ENCODE results near the gene OTUD1. TPM values are rescaled to one million over a fixed set of nuclear protein-coding genes. Genes with fewer than 3 reads are reported as not detected.
"Not testable (repeated sequence)": the region's sequence is repeated elsewhere in the genome, so short reads cannot be mapped to it uniquely, and the experiment has no call there.

Gene OTUD1
- polyA plus RNA-seq: 1 to 10 TPM; 4.5 to 5.2 TPM

DNA sequence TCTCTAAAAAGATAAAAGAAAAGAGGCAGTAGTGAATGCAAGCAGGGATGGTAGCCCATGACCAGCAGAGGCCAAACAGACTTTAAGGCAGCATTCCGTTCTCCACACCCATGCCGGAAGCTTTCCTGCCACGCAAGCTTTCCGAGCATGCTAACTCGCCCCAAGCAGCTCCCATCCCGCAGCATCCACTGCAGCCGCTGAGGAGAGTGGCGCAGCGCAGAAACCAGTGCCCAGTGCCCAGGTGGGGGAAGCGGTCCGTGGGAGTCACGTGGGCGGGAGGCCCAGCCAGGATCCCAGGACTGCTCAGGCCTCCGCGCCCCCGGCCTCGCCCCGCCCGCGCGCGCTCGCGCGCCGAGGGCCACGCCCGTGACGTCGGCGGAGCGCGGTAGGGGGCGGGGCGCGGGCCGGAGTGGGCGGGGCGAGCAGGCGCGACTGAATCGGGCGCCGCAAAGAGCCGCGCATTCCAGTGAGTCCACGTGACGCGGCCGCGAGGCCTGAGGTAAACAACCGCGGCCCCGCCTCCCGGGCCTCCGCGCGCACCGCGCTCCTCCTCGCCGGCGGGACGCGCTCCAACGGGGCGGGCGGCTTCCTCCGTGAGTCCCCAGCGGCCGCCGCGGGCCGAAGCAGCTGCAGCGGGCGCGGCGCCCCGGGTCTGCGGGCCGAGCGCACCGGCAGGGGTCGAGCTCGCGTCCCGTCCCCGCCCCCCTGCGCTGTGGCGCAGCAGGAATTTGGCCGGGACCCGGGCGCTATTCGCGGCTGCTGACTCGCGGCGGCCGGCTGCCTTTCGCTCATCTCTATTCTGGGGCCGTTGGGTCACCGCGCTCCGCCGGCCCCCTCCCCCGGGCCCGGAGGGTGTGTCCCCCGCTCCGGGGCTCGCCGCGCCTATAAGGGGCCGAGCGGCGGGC, at the start of gene OTUD1:
Gene OTUD1 (plus strand): TSS at position 529 of the 905 bp plus-strand sequence. CDS start 383 bp downstream, outside the sequence.
- Histone ChIP-seq H3K4me1 (ENCODE audit: control insufficient read depth in 2 of 2, insufficient read depth in 2 of 2, low read length in 1 of 2) (no peaks in the 10 kb centered on the region), H3K36me3 (ENCODE audit: control insufficient read depth in 2 of 2, insufficient read depth in 2 of 2, low read length in 1 of 2) (no peaks in the 10 kb centered on the region), H3K4me3 (ENCODE audit: low read depth in 1 of 2, low read length in 2 of 2) (peak within 1 kb of the TSS; percentile 80 to 90), H3K9me3 (ENCODE audit: control insufficient read depth in 2 of 2, insufficient read depth in 1 of 2, low read depth in 1 of 2, low read length in 1 of 2) (no peaks in the 10 kb centered on the region), H3K27me3 (ENCODE audit: control insufficient read depth in 1 of 2, insufficient read depth in 2 of 2, low read length in 2 of 2) (no peaks in the 10 kb centered on the region), H3K27ac (ENCODE audit: low read depth in 2 of 2, low read length in 1 of 2) (peak within 1 kb of the TSS; percentile 94 to 95)
- WGBS, 2 donors: 1% methylated on average over 64 to 115 of the region's 115 CpGs

DNA sequence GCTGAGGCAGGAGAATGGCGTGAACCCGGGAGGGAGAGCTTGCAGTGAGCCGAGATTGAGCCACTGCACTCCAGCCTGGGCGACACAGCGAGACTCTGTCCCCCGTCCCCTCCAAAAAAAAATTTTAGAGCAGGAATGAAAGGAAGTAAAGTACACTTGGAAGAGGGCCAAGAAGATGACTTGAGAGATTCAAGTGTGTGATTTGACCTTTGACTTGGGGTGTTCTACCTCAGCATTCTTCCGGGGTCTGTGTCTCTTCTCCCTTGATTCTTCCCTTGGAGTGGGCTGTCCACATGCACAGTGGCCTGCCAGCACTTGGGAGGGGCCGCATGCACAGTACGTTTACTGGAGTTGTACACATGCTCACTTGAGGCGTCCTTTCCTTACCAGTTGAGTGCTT, 48.5 kb upstream of the OTUD1 start:
- not testable (repeated sequence) for H3K27ac ChIP-seq (ENCODE audit: low read depth in 2 of 2, low read length in 1 of 2); H3K4me1 ChIP-seq (ENCODE audit: control insufficient read depth in 2 of 2, insufficient read depth in 2 of 2, low read length in 1 of 2); H3K27me3 ChIP-seq (ENCODE audit: control insufficient read depth in 1 of 2, insufficient read depth in 2 of 2, low read length in 2 of 2); H3K9me3 ChIP-seq (ENCODE audit: control insufficient read depth in 2 of 2, insufficient read depth in 1 of 2, low read depth in 1 of 2, low read length in 1 of 2); H3K36me3 ChIP-seq (ENCODE audit: control insufficient read depth in 2 of 2, insufficient read depth in 2 of 2, low read length in 1 of 2); H3K4me3 ChIP-seq (ENCODE audit: low read depth in 1 of 2, low read length in 2 of 2)
- WGBS, 2 donors: 87 to 88% methylated on average over 10 of the region's 10 CpGs

GRCh38 chr10:23390809-23391208, 48.1 kb upstream of the OTUD1 start:
- no peaks in the 10 kb centered on the region for H3K4me1 ChIP-seq (ENCODE audit: control insufficient read depth in 2 of 2, insufficient read depth in 2 of 2, low read length in 1 of 2)
- no peaks in the 10 kb centered on the region for H3K27me3 ChIP-seq (ENCODE audit: control insufficient read depth in 1 of 2, insufficient read depth in 2 of 2, low read length in 2 of 2)
- H3K4me3 ChIP-seq (ENCODE audit: low read depth in 1 of 2, low read length in 2 of 2): no peak overlapping the region
- no peak overlapping the region for H3K27ac ChIP-seq (ENCODE audit: low read depth in 2 of 2, low read length in 1 of 2)
- no peaks in the 10 kb centered on the region for H3K9me3 ChIP-seq (ENCODE audit: control insufficient read depth in 2 of 2, insufficient read depth in 1 of 2, low read depth in 1 of 2, low read length in 1 of 2)
- no peaks in the 10 kb centered on the region for H3K36me3 ChIP-seq (ENCODE audit: control insufficient read depth in 2 of 2, insufficient read depth in 2 of 2, low read length in 1 of 2)
- WGBS, 2 donors: 95% methylated on average over 4 of the region's 4 CpGs

DNA sequence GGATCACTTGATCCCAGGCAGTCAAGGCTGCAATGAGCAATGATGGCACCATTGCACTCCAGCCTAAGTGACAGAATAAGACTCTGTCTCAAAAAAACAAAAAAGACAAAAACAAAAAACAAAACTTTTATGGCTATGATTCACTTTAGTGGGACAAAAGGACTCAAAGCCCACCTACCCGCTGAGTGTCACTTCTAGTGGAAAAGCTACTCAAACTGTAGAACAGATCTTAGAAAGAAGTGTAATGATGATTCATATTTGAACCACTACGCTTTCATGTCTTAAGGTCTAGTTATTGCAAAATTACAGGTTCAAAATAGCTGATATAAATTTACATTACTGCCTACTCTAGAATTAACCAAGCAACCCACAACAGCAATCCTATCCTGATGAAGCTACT, 47.1 kb upstream of the OTUD1 start:
- Histone ChIP-seq H3K4me3 (ENCODE audit: low read depth in 1 of 2, low read length in 2 of 2) (no peak overlapping the region), H3K27ac (ENCODE audit: low read depth in 2 of 2, low read length in 1 of 2) (no peak overlapping the region), H3K27me3 (ENCODE audit: control insufficient read depth in 1 of 2, insufficient read depth in 2 of 2, low read length in 2 of 2) (no peaks in the 10 kb centered on the region), H3K36me3 (ENCODE audit: control insufficient read depth in 2 of 2, insufficient read depth in 2 of 2, low read length in 1 of 2) (no peaks in the 10 kb centered on the region), H3K4me1 (ENCODE audit: control insufficient read depth in 2 of 2, insufficient read depth in 2 of 2, low read length in 1 of 2) (peaks cover 0 to 2% of the 10 kb centered on the region in 2 donors), H3K9me3 (ENCODE audit: control insufficient read depth in 2 of 2, insufficient read depth in 1 of 2, low read depth in 1 of 2, low read length in 1 of 2) (no peaks in the 10 kb centered on the region)
- 66 to 91% methylated on average over 2 of the region's 2 CpGs for WGBS, 2 donors

GRCh38 chr10:23395017-23395416, 43.9 kb upstream of the OTUD1 start:
- peaks cover 0 to 2% of the 10 kb centered on the region in 2 donors for H3K4me1 ChIP-seq (ENCODE audit: control insufficient read depth in 2 of 2, insufficient read depth in 2 of 2, low read length in 1 of 2)
- no peak overlapping the region for H3K27ac ChIP-seq (ENCODE audit: low read depth in 2 of 2, low read length in 1 of 2)
- no peaks in the 10 kb centered on the region for H3K36me3 ChIP-seq (ENCODE audit: control insufficient read depth in 2 of 2, insufficient read depth in 2 of 2, low read length in 1 of 2)
- 92 to 94% methylated on average over 5 of the region's 5 CpGs for WGBS, 2 donors
- no peak overlapping the region for H3K4me3 ChIP-seq (ENCODE audit: low read depth in 1 of 2, low read length in 2 of 2)
- H3K9me3 ChIP-seq (ENCODE audit: control insufficient read depth in 2 of 2, insufficient read depth in 1 of 2, low read depth in 1 of 2, low read length in 1 of 2): no peaks in the 10 kb centered on the region
- H3K27me3 ChIP-seq (ENCODE audit: control insufficient read depth in 1 of 2, insufficient read depth in 2 of 2, low read length in 2 of 2): no peaks in the 10 kb centered on the region

DNA sequence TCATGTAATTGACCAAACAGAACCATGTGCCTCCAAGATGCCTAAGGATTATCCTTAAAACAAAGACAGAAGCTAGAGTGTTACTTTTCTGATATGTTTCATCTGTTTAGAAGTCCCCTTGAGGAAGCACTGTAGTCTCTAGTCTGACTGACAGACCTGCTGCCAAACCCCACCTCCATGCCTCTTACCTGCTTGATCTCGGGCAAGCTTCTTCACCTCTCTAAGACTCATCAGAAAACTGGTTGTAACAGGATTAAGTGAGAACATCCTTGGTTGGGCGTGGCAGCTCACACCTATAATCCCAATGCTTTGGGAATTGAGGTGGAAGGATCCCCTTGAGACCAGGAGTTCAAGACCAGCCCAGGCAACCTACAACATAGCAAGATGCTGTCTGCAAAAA, 42.2 kb upstream of the OTUD1 start:
- 73 to 91% methylated on average over 2 of the region's 2 CpGs for WGBS, 2 donors
- Histone ChIP-seq H3K27me3 (ENCODE audit: control insufficient read depth in 1 of 2, insufficient read depth in 2 of 2, low read length in 2 of 2) (no peaks in the 10 kb centered on the region), H3K4me1 (ENCODE audit: control insufficient read depth in 2 of 2, insufficient read depth in 2 of 2, low read length in 1 of 2) (peaks cover 0 to 2% of the 10 kb centered on the region in 2 donors), H3K27ac (ENCODE audit: low read depth in 2 of 2, low read length in 1 of 2) (no peak overlapping the region), H3K4me3 (ENCODE audit: low read depth in 1 of 2, low read length in 2 of 2) (no peak overlapping the region), H3K36me3 (ENCODE audit: control insufficient read depth in 2 of 2, insufficient read depth in 2 of 2, low read length in 1 of 2) (no peaks in the 10 kb centered on the region), H3K9me3 (ENCODE audit: control insufficient read depth in 2 of 2, insufficient read depth in 1 of 2, low read depth in 1 of 2, low read length in 1 of 2) (no peaks in the 10 kb centered on the region)

DNA sequence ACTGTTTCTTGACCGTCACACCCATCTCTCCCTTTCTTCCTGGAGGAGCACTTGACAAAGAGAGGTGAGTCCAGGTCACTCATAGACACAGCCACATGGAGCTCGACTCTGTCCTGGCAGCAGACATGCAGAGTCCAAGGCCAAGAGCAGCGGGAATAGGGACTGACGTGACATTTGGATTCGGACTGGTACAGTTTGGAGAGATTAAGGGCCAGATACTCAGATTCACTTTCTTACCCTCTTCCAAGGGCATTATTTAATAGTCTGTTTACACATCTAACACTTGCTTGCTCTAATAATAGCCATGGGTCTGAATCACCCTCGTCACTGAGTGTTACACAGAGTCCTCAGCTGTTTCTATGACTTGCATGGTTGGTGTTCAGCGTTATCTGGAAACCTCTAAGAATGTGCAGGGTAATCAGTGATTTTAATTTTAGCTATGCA, 39.2 kb upstream of the OTUD1 start:
- Histone ChIP-seq H3K27ac (ENCODE audit: low read depth in 2 of 2, low read length in 1 of 2) (peak overlapping the region in 1 of 2 donors; percentile 15), H3K4me1 (ENCODE audit: control insufficient read depth in 2 of 2, insufficient read depth in 2 of 2, low read length in 1 of 2) (peaks cover 0 to 2% of the 10 kb centered on the region in 2 donors), H3K27me3 (ENCODE audit: control insufficient read depth in 1 of 2, insufficient read depth in 2 of 2, low read length in 2 of 2) (no peaks in the 10 kb centered on the region), H3K36me3 (ENCODE audit: control insufficient read depth in 2 of 2, insufficient read depth in 2 of 2, low read length in 1 of 2) (no peaks in the 10 kb centered on the region), H3K9me3 (ENCODE audit: control insufficient read depth in 2 of 2, insufficient read depth in 1 of 2, low read depth in 1 of 2, low read length in 1 of 2) (no peaks in the 10 kb centered on the region), H3K4me3 (ENCODE audit: low read depth in 1 of 2, low read length in 2 of 2) (no peak overlapping the region)
- WGBS, 2 donors: 62 to 71% methylated on average over 7 of the region's 7 CpGs

DNA sequence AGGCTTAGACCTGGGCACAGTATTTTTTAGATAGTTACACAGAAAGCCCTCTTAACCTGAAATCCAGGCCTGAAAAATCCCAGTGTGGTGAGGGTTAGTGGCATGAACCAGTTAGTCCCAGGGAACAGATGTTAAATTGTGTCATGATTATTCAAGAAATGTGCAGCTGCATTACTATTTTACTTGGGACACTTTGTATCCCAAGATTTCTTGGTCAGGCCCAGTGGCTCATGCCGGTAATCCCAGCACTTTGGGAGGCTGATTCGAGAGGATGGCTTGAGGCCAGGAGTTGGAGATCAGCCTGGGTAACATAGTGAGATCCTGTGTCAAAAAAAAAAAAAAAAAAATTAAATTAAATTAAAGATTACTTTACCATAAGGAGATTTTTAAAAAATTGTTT, 36.0 kb upstream of the OTUD1 start:
- H3K4me1 ChIP-seq (ENCODE audit: control insufficient read depth in 2 of 2, insufficient read depth in 2 of 2, low read length in 1 of 2): no peaks in the 10 kb centered on the region
- H3K27me3 ChIP-seq (ENCODE audit: control insufficient read depth in 1 of 2, insufficient read depth in 2 of 2, low read length in 2 of 2): no peaks in the 10 kb centered on the region
- WGBS, 2 donors: 77% methylated on average over 2 of the region's 2 CpGs
- H3K4me3 ChIP-seq (ENCODE audit: low read depth in 1 of 2, low read length in 2 of 2): no peak overlapping the region
- no peak overlapping the region for H3K27ac ChIP-seq (ENCODE audit: low read depth in 2 of 2, low read length in 1 of 2)
- no peaks in the 10 kb centered on the region for H3K9me3 ChIP-seq (ENCODE audit: control insufficient read depth in 2 of 2, insufficient read depth in 1 of 2, low read depth in 1 of 2, low read length in 1 of 2)
- no peaks in the 10 kb centered on the region for H3K36me3 ChIP-seq (ENCODE audit: control insufficient read depth in 2 of 2, insufficient read depth in 2 of 2, low read length in 1 of 2)

- WGBS, 2 donors: 60 to 81% methylated on average over 1 of the region's 1 CpG
These were observed 35.6 kb upstream of the OTUD1 start for GRCh38 chr10:23403278-23403677.

DNA sequence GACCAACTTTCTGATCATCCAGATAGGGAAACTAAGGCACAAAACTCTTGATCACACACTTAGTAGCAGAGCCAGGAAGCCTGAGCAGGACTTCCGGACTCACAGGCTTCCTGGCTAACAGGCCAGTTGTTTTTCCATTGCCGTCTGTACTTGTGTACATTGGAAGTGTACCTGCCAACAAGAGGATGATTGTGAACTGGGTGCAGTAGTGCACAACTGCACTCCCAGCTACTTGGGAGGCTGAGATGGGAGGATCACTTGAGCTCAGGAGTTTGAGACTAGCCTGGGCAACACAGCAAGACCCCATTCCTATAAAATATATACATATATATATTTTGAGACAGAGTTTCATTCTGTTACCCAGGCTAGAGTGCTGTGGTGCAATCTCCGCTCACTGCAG, 35.2 kb upstream of the OTUD1 start:
- no peak overlapping the region for H3K4me3 ChIP-seq (ENCODE audit: low read depth in 1 of 2, low read length in 2 of 2)
- H3K27me3 ChIP-seq (ENCODE audit: control insufficient read depth in 1 of 2, insufficient read depth in 2 of 2, low read length in 2 of 2): no peaks in the 10 kb centered on the region
- H3K4me1 ChIP-seq (ENCODE audit: control insufficient read depth in 2 of 2, insufficient read depth in 2 of 2, low read length in 1 of 2): no peaks in the 10 kb centered on the region
- WGBS, 2 donors: 84 to 89% methylated on average over 3 of the region's 3 CpGs
- H3K9me3 ChIP-seq (ENCODE audit: control insufficient read depth in 2 of 2, insufficient read depth in 1 of 2, low read depth in 1 of 2, low read length in 1 of 2): no peaks in the 10 kb centered on the region
- H3K27ac ChIP-seq (ENCODE audit: low read depth in 2 of 2, low read length in 1 of 2): no peak overlapping the region
- no peaks in the 10 kb centered on the region for H3K36me3 ChIP-seq (ENCODE audit: control insufficient read depth in 2 of 2, insufficient read depth in 2 of 2, low read length in 1 of 2)

More at GRCh38 chr10:23403278-23403677, 35.6 kb upstream of the OTUD1 start:
- H3K9me3 ChIP-seq (ENCODE audit: control insufficient read depth in 2 of 2, insufficient read depth in 1 of 2, low read depth in 1 of 2, low read length in 1 of 2): no peaks in the 10 kb centered on the region
- H3K4me1 ChIP-seq (ENCODE audit: control insufficient read depth in 2 of 2, insufficient read depth in 2 of 2, low read length in 1 of 2): no peaks in the 10 kb centered on the region
- no peak overlapping the region for H3K27ac ChIP-seq (ENCODE audit: low read depth in 2 of 2, low read length in 1 of 2)
- no peaks in the 10 kb centered on the region for H3K27me3 ChIP-seq (ENCODE audit: control insufficient read depth in 1 of 2, insufficient read depth in 2 of 2, low read length in 2 of 2)
- H3K36me3 ChIP-seq (ENCODE audit: control insufficient read depth in 2 of 2, insufficient read depth in 2 of 2, low read length in 1 of 2): no peaks in the 10 kb centered on the region
- H3K4me3 ChIP-seq (ENCODE audit: low read depth in 1 of 2, low read length in 2 of 2): no peak overlapping the region
